T47D (cell line): ENCODE results near the gene CAD.

Experiments
- DNase-seq, 2 experiments: peaks; one replicate each; pipeline versions ENCODE4 v3.0.0 to v3.0.0-alpha.2; 2011 to 2012; ENCODE audit warnings: low read depth in 1 of 2, low spot score in 1 of 2
- JUND ChIP-seq: IDR thresholded peaks from 2 replicates; pipeline ENCODE4 v1.6.1; 2012; ENCODE audit warnings: low read depth
- in situ Hi-C: cut with HindIII; loops from 2 replicates; pipeline ENCODE4 v1.10.0; 2016; ENCODE audit warnings: low sequenced_read_pairs, low pct_unique_long_range_greater_than_20kb

Gene CAD

GRCh38 chr2:27206346-27206745, 10.8 kb upstream of the CAD start:
- TF ChIP-seq JUND, result no peak

DNA sequence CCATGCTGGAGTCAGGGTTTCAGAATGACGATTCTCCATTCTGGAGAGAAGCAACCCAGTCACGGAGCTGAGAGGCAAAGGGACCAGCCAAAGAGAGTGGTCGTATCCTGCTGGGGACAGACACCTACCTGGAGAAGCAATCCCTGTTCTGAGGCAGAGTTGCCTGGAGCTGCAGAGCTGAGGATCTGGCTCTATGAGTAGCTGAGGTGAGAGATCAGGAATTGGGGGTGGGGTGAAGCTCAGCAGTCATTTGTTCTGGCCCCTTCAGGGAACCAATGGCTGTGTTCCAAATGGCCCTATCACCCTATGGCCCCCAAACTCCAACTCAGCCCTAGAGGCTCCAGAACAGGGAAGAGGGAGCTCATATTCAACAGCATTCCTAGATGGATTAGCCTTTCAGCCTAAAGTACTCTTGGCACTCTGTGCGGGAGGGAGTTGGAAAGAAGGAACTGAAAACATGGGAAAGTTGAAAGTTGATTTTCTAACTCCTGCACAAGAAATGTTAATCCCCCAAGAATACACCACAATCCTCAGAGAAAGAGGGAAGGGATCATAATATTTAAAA, 8.6 kb upstream of the CAD start:
- in situ Hi-C loops, result no loop called here
- no peak for DNase-seq
- no peak for TF ChIP-seq JUND

More at GRCh38 chr2:27206346-27206745, 10.8 kb upstream of the CAD start:
- no peak for DNase-seq
- in situ Hi-C loops, result no loop called here

DNA sequence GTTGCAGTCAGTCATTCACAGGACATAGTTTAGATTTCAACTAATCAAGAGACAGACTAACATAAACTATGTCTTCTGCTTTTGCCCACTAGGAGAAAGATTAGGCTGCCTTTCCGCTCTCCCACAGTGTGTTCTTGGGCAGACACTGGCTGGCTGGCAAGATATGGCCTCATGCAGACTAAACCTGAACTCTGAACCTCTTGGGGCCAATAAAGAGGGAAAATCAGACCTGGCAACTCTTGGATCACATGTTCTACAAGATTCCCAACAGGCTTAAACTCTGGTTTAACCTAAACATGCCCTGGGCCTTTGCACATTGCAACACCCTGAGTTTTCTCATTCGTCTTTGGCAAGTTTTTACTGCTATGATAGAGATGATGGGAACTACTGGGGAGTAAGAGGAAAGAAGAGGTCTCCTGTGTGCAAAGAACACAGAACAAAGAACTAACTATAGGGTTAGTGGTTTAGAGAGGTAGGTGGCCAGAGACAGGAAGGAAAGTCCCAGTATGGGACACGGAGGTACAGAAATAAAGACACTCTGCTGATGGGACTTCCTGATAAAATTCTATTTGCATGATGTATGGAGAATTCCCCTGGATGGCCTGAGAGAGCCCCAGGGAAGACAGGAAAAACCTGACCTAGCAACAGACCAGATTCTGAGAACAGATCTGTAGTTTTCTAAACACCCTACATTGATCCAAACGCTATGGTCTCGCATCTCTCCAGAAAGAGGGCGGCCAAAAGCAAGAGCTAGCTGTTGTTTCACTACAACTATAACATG, 7.4 kb upstream of the CAD start:
- peak; percentile 87 for TF ChIP-seq JUND
- in situ Hi-C loops, result no loop called here
- DNase-seq, result peak; percentile 51 to 88

- TF ChIP-seq JUND, result no peak
- DNase-seq, result peak in 1 of 2 experiments; percentile 76
- in situ Hi-C loops, result no loop called here
Observed at GRCh38 chr2:27211241-27211942, 5.8 kb upstream of the CAD start.

DNA sequence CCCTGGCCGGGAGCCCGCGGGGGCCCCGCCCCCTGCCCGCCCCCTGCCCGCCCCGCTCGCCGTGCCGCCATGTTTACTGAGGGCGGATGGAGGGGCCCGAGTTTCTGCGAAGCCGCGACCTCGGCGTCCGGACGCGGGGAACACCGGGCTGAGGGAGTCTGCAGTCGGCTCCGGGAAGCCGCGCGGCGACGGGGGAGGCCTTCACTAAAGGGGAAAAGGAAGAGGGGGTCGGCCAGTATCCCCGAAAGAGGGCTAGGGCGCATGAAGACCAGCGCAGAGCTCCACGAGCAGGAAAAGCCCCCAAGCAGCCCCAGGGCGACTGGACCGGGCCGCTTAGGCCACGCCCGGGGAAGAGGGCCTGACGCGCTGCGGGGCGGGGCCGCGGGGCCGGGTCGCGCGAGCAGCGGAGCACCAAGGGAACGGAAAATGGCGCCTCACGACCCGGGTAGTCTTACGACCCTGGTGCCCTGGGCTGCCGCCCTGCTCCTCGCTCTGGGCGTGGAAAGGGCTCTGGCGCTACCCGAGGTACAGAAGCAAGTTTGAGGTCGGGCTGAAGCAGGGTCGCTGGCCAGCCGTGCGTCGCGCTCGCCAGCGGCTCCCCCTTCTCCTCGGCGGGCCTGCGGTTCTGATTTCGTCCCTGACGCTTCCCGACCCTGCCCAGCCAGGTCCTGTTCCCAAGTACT, 5.1 kb upstream of the CAD start, which contains the start of the genes ATRAID and SLC5A6:
Gene ATRAID, plus strand, starts transcription at position 99 of the 683 bp plus-strand sequence. Its CDS starts 328 bp downstream, at position 427.
Gene SLC5A6, minus strand, starts transcription at position 326 of the 683 bp plus-strand sequence. CDS start 4,618 bp downstream, outside the sequence.
- peak; percentile 81 to 85 for DNase-seq

DNA sequence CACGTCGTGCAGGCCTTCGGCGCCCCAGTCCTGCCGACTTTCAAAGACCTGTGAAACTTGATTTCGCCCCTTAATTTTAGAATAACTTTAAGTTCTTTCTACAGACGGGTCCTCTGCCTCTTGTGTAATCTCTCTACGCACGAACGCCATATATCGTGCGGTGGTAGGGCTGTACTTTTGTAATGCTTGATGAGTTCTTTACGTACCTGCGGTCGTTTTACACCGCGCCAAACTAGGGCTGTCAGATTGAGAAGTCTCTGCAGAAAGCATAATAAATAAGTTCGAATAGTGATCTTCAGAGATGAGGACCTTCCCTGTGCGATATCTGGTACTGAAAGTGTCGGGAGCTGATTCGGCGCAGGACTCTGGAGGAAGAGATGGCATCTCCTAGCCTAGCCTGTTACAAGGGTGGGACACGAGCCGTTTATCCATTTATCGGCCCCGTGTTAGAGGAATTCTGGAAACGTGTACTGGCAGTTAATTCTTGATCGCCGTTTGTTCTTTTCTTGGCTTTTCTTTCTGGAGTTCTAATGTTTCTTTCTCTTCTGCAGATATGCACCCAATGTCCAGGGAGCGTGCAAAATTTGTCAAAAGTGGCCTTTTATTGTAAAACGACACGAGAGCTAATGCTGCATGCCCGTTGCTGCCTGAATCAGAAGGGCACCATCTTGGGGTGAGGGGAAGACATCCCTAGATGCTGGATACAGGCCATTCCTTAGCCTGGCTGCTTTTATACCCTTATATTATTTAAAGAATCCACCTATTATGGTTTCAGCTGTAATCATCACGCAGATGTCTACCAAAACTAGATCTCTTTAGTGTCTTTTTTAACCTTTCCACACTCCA, 4.3 kb upstream of the CAD start:
- no peak for TF ChIP-seq JUND
- DNase-seq, result peak in 1 of 2 experiments; percentile 17
- in situ Hi-C loops, result no loop called here

More for the DNA sequence above, 5.1 kb upstream of the CAD start, which contains the start of the genes ATRAID and SLC5A6:
- TF ChIP-seq JUND, result no peak
- in situ Hi-C loops, result no loop called here

DNA sequence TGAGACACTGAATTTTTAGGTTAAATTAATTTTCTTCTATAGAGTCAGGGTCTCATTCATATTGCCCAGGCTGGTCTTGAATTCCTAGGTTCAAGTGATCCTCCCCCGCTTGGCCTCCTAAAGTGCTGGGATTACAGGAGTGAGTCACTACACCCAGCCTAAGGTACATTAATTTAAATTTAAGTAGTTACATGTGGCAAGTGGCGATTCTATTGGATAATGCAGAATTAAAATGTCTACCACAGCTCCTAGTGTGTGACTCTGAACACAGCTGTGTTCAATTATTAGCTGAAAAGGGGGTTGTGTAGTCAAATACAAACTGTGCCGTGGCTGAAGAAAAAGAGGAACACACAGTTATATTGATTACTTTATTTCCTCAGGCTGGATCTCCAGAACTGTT, 2.2 kb upstream of the CAD start:
- TF ChIP-seq JUND, result no peak
- no peak for DNase-seq
- in situ Hi-C loops, result no loop called here

DNA sequence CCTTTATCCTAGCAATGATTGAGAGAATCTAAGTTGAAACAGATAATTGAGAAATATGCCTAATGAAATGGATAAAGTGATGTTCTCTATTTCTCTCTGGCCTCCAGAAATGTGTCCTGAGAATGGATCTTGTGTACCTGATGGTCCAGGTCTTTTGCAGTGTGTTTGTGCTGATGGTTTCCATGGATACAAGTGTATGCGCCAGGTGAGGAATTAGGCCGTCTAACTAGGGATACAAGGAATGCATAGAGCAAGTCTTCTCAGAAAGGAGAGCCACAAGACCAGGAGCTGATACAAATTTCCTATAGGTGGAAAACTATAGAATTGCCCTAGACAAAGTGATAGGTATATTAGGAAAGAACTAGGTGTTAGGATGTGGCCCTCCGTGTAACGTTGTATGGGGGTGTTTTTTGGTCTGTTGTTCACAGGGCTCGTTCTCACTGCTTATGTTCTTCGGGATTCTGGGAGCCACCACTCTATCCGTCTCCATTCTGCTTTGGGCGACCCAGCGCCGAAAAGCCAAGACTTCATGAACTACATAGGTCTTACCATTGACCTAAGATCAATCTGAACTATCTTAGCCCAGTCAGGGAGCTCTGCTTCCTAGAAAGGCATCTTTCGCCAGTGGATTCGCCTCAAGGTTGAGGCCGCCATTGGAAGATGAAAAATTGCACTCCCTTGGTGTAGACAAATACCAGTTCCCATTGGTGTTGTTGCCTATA, 592 bp upstream of the CAD start:
- no peak for TF ChIP-seq JUND
- in situ Hi-C loops, result no loop called here
- no peak for DNase-seq

DNA sequence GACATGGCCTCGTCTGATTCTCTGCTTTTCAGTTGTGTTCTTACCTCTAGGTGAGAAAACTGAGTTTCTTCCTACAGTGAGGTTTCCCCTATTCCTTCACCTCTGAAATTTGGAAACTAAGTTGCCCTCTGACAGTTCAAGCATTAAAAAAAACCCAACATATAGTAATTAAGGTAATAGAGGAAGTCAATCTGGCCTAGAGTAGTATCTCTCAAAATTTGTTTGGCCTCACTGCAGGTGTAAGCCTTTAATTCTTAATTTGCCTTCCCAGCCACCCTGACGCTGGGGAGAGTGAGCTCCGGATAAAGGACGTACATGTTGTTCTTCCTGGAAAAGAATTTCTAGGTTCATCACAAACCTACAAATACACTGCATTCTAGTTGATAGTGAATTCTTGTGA, 1.4 kb downstream of the CAD start:
- TF ChIP-seq JUND, result no peak
- in situ Hi-C loops, result no loop called here
- DNase-seq, result no peak

- no peak for DNase-seq
- in situ Hi-C loops, result no loop called here
- TF ChIP-seq JUND, result no peak
Observed at GRCh38 chr2:27219091-27219490, 1.9 kb downstream of the CAD start.

GRCh38 chr2:27220091-27220490, 2.9 kb downstream of the CAD start:
- DNase-seq, result no peak
- in situ Hi-C loops, result no loop called here
- TF ChIP-seq JUND, result no peak
